NCI-H1048 (cell line): ENCODE measurements around the gene RSAD1.
"Not testable (repeated sequence)": the region's sequence is repeated elsewhere in the genome, so short reads cannot be mapped to it uniquely, and the experiment has no call there.

Experiments used
- DNase-seq: peaks from one replicate; lab custom pipeline; 2025; lab: John Stamatoyannopoulos, UW

RSAD1 gene

GRCh38 chr17:50472761-50473161, 5.9 kb upstream of the RSAD1 start:
- not testable (repeated sequence) for DNase-seq

GRCh38 chr17:50473901-50474300, 4.8 kb upstream of the RSAD1 start:
- DNase-seq = no peak

- no peak for DNase-seq
Measured at GRCh38 chr17:50474523-50474922, 4.1 kb upstream of the RSAD1 start.

- DNase-seq = no peak
Measured at GRCh38 chr17:50475362-50475761, 3.3 kb upstream of the RSAD1 start.

- not testable (repeated sequence) for DNase-seq
Measured at GRCh38 chr17:50475775-50476544, 2.7 kb upstream of the RSAD1 start.

- no peak for DNase-seq
Measured at GRCh38 chr17:50476545-50477315, 1.9 kb upstream of the RSAD1 start.

GRCh38 chr17:50477976-50478375, 684 bp upstream of the RSAD1 start:
- no peak for DNase-seq

- peak; percentile 36 for DNase-seq
Measured at GRCh38 chr17:50479522-50480141, 972 bp downstream of the RSAD1 start.

- DNase-seq = no peak
Measured at GRCh38 chr17:50480142-50480764, 1.6 kb downstream of the RSAD1 start.

GRCh38 chr17:50480854-50481490, 2.3 kb downstream of the RSAD1 start:
- no peak for DNase-seq

GRCh38 chr17:50481648-50482047, 3.0 kb downstream of the RSAD1 start:
- DNase-seq = no peak

- no peak for DNase-seq
Measured at GRCh38 chr17:50482110-50482509, 3.5 kb downstream of the RSAD1 start.

- DNase-seq = peak; percentile 10
Measured at GRCh38 chr17:50482516-50482915, 3.9 kb downstream of the RSAD1 start.

- no peak for DNase-seq
Measured at GRCh38 chr17:50483266-50483665, 4.6 kb downstream of the RSAD1 start.

GRCh38 chr17:50484386-50485155, 5.9 kb downstream of the RSAD1 start:
- DNase-seq = no peak

GRCh38 chr17:50487213-50488096, 8.8 kb downstream of the RSAD1 start:
- DNase-seq = no peak

- no peak for DNase-seq
Measured at GRCh38 chr17:50488880-50489279, 10.2 kb downstream of the RSAD1 start.

GRCh38 chr17:50491505-50491904, 12.8 kb downstream of the RSAD1 start:
- no peak for DNase-seq

GRCh38 chr17:50492214-50492613, 13.6 kb downstream of the RSAD1 start:
- DNase-seq = no peak

GRCh38 chr17:50493744-50494143, 15.1 kb downstream of the RSAD1 start:
- DNase-seq = no peak
